Osteoblast (primary cell): ENCODE measurements around the gene CELSR1. TPM values are rescaled to one million over a fixed set of nuclear protein-coding genes. Genes with fewer than 3 reads are reported as not detected.

ENCODE experiments used
- DNase-seq: peaks from one replicate; pipeline ENCODE4 v3.0.0; 2011; ENCODE audit warnings: low spot score, mixed read lengths; ENCODE audit not compliant: insufficient read length; ENCODE audit errors: missing footprints
- H2AFZ ChIP-seq: 2 replicates; pipeline ENCODE4 v1.6.0; 2011; ENCODE audit warnings: mild to moderate bottlenecking, low read length
- H3K27ac ChIP-seq: 2 replicates; pipeline ENCODE4 v1.5.1; 2011; ENCODE audit warnings: mild to moderate bottlenecking, low read depth, low read length, moderate library complexity
- H3K27me3 ChIP-seq: 2 replicates; pipeline ENCODE4 v1.6.0; 2012; ENCODE audit warnings: mild to moderate bottlenecking, control low read depth, inconsistent platforms, low read length, moderate library complexity; ENCODE audit not compliant: insufficient read depth
- H3K36me3 ChIP-seq: 2 replicates; pipeline ENCODE4 v1.5.1; 2011; ENCODE audit warnings: mild to moderate bottlenecking, low read length, control low read depth, moderate library complexity; ENCODE audit not compliant: insufficient read depth
- H3K4me1 ChIP-seq: 2 replicates; pipeline ENCODE4 v1.5.1; 2011; ENCODE audit warnings: mild to moderate bottlenecking, low read length, control low read depth, moderate library complexity; ENCODE audit not compliant: insufficient read depth
- H3K4me2 ChIP-seq: 2 replicates; pipeline ENCODE4 v1.6.0; 2011; ENCODE audit warnings: mild to moderate bottlenecking, low read length; ENCODE audit not compliant: insufficient read depth
- H3K4me3 ChIP-seq: fragments of 200-600 bp; sonication (generic); 3 replicates; pipeline ENCODE4 v1.5.1; 2012; ENCODE audit warnings: mild to moderate bottlenecking, low read length, inconsistent platforms; ENCODE audit not compliant: insufficient read depth
- H3K79me2 ChIP-seq: 2 replicates; pipeline ENCODE4 v1.6.0; 2012; ENCODE audit warnings: mild to moderate bottlenecking, low read length, control low read depth, inconsistent platforms; ENCODE audit not compliant: insufficient read depth
- H3K9me3 ChIP-seq: 2 replicates; pipeline ENCODE4 v1.5.1; 2011; ENCODE audit warnings: low read depth, low read length, control low read depth
- H4K20me1 ChIP-seq: 2 replicates; pipeline ENCODE4 v1.6.0; 2012; ENCODE audit warnings: mild to moderate bottlenecking, low read length, control low read depth; ENCODE audit not compliant: insufficient read depth
- CTCF ChIP-seq: IDR thresholded peaks from 2 replicates; pipeline ENCODE4 v1.5.1; 2011; ENCODE audit warnings: mild to moderate bottlenecking, low read depth, low read length, moderate library complexity; ENCODE audit errors: extremely low read depth
- total RNA-seq: library from RNA; depleted of rRNA; stranded (reverse); fragments of >200 nt; gene quantifications from 2 replicates; pipeline ENCODE4 v1.2.3, GENCODE V29; 2012

Gene CELSR1
- total RNA-seq, 1 donor, result 3.6 TPM

- Histone ChIP-seq H3K27ac (no peak overlapping the region), H3K36me3 (no peaks in the 10 kb centered on the region), H4K20me1 (no peaks in the 10 kb centered on the region), H2AFZ (no peak overlapping the region), H3K9me3 (peaks cover 6% of the 10 kb centered on the region), H3K4me2 (no peak overlapping the region), H3K4me3 (no peak overlapping the region), H3K79me2 (no peaks in the 10 kb centered on the region), H3K4me1 (no peaks in the 10 kb centered on the region), H3K27me3 (no peaks in the 10 kb centered on the region)
- DNase-seq, result peak; percentile 64
- no peak for TF ChIP-seq CTCF
Measured at GRCh38 chr22:46569055-46569847, 31.8 kb upstream of the CELSR1 start.

GRCh38 chr22:46568102-46568809, 30.8 kb upstream of the CELSR1 start:
- no peak overlapping the region for H3K4me3 ChIP-seq
- no peak for TF ChIP-seq CTCF
- DNase-seq, result peak; percentile 74
- H3K9me3 ChIP-seq, result peaks cover 6% of the 10 kb centered on the region
- no peaks in the 10 kb centered on the region for H3K27me3 ChIP-seq
- H4K20me1 ChIP-seq, result no peaks in the 10 kb centered on the region
- H3K27ac ChIP-seq, result no peak overlapping the region
- no peak overlapping the region for H2AFZ ChIP-seq
- H3K36me3 ChIP-seq, result no peaks in the 10 kb centered on the region
- H3K4me1 ChIP-seq, result peaks cover 4% of the 10 kb centered on the region
- H3K79me2 ChIP-seq, result no peaks in the 10 kb centered on the region
- H3K4me2 ChIP-seq, result no peak overlapping the region

- Histone ChIP-seq H3K27ac (no peak overlapping the region), H3K79me2 (no peaks in the 10 kb centered on the region), H3K4me1 (peaks cover 4% of the 10 kb centered on the region), H3K27me3 (no peaks in the 10 kb centered on the region), H3K36me3 (no peaks in the 10 kb centered on the region), H3K9me3 (peaks cover 6% of the 10 kb centered on the region), H3K4me2 (no peak overlapping the region), H4K20me1 (no peaks in the 10 kb centered on the region), H3K4me3 (no peak overlapping the region), H2AFZ (no peak overlapping the region)
- TF ChIP-seq CTCF, result no peak
- DNase-seq, result no peak
Measured at GRCh38 chr22:46567471-46567870, 30.1 kb upstream of the CELSR1 start.

GRCh38 chr22:46564084-46564714, 26.8 kb upstream of the CELSR1 start:
- Histone ChIP-seq H2AFZ (peak overlapping the region; percentile 74), H3K4me1 (peaks cover 4% of the 10 kb centered on the region), H3K4me2 (no peak overlapping the region), H4K20me1 (no peaks in the 10 kb centered on the region), H3K9me3 (no peaks in the 10 kb centered on the region), H3K27me3 (no peaks in the 10 kb centered on the region), H3K79me2 (no peaks in the 10 kb centered on the region), H3K36me3 (no peaks in the 10 kb centered on the region), H3K27ac (no peak overlapping the region), H3K4me3 (no peak overlapping the region)
- DNase-seq, result peak; percentile 35
- TF ChIP-seq CTCF, result no peak
